GM12878 (cell line): ENCODE results near the gene HIP1. TPM values are rescaled to one million over a fixed set of nuclear protein-coding genes. Genes with fewer than 3 reads are reported as not detected.

ENCODE experiments used
- ATAC-seq: fragments of 200-7000 bp; cut with Tn5 transposase; 3 replicates; pipeline ENCODE4 v1.9.1; 2020; ENCODE audit warnings: mild to moderate bottlenecking, moderate library complexity
- BruUV-seq: library from RNA; stranded (reverse); fragments of 400-500 nt; replicated peaks from 2 replicates; lab custom pipeline; 2021; lab: Mats Ljungman, UMichigan
- CTCF ChIA-PET: fragments of 300-600 bp; sonication (Branson Sonifier 250); formaldehyde crosslinking; extraction: SDS; loops from one replicate; lab custom pipeline; 2021; ENCODE audit warnings: inconsistent platforms; lab: Yijun Ruan, JAX
- POLR2A ChIA-PET: fragments of 350-600 bp; formaldehyde crosslinking; extraction: SDS; loops from one replicate; lab custom pipeline; 2021; ENCODE audit warnings: inconsistent platforms; lab: Charles Lee
- RAD21 ChIA-PET: fragments of 300-600 bp; sonication (Branson Sonifier 250); formaldehyde crosslinking; loops from one replicate; lab custom pipeline; 2023; ENCODE audit warnings: antibody characterized with exemption; ENCODE audit not compliant: unreplicated experiment; lab: Charles Lee
- SMC1A ChIA-PET: fragments of 300-600 bp; sonication (Branson Sonifier 250); formaldehyde crosslinking; loops from one replicate; lab custom pipeline; 2023; ENCODE audit not compliant: unreplicated experiment, uncharacterized antibody; lab: Charles Lee
- DNase-seq: peaks from one replicate; pipeline ENCODE4 v3.0.0-alpha.2; 2011; ENCODE audit warnings: low read depth, low spot score
- FAIRE-seq: peaks from 3 replicates; lab custom pipeline; 2011; peaks lifted over from hg19 to GRCh38; lab: Jason Lieb, UNC
- H2AFZ ChIP-seq: 2 replicates; pipeline ENCODE4 v1.6.0; 2011; ENCODE audit warnings: low read depth, low read length, control low read depth; ENCODE audit not compliant: control insufficient read depth
- H3K27ac ChIP-seq: 2 replicates; pipeline ENCODE4 v1.5.1; 2011; ENCODE audit warnings: control low read depth; ENCODE audit not compliant: control insufficient read depth, insufficient read depth
- H3K27me3 ChIP-seq, 2 experiments: replicated peaks in 1 of 2; 2 replicates each; pipeline versions ENCODE4 v1.6.0 to v1.6.1; 2011; ENCODE audit warnings: low read length in 1 of 2; ENCODE audit not compliant: control insufficient read depth in 2 of 2, insufficient read depth in 2 of 2
- H3K36me3 ChIP-seq, 2 experiments: 2 replicates each; pipeline ENCODE4 v1.5.1; 2011; ENCODE audit warnings: low read length in 1 of 2; ENCODE audit not compliant: control insufficient read depth in 2 of 2, insufficient read depth in 2 of 2
- H3K4me1 ChIP-seq: 2 replicates; pipeline ENCODE4 v1.6.1; 2011; ENCODE audit warnings: mild to moderate bottlenecking, low read length, moderate library complexity, mixed read lengths; ENCODE audit not compliant: control insufficient read depth, insufficient read depth
- H3K4me2 ChIP-seq: 2 replicates; pipeline ENCODE4 v1.6.0; 2011; ENCODE audit warnings: control low read depth; ENCODE audit not compliant: control insufficient read depth, insufficient read depth
- H3K4me3 ChIP-seq: fragments of 200-600 bp; sonication (generic); 2 replicates; pipeline ENCODE4 v1.5.1; 2016
- H3K79me2 ChIP-seq: 2 replicates; pipeline ENCODE4 v1.6.0; 2011; ENCODE audit warnings: low read length; ENCODE audit not compliant: control insufficient read depth, insufficient read depth
- H3K9ac ChIP-seq: 2 replicates; pipeline ENCODE4 v1.8.0; 2011; ENCODE audit warnings: low read length, control low read depth, mixed read lengths; ENCODE audit not compliant: control insufficient read depth, insufficient read depth
- H3K9me3 ChIP-seq: replicated peaks from 3 replicates; pipeline ENCODE4 v1.5.1; 2011; ENCODE audit warnings: mild to moderate bottlenecking, low read length; ENCODE audit not compliant: control insufficient read depth, insufficient read depth
- H4K20me1 ChIP-seq: 2 replicates; pipeline ENCODE4 v1.6.0; 2011; ENCODE audit not compliant: control insufficient read depth, insufficient read depth
- ASH2L ChIP-seq: fragments of 300-600, 200-600 bp; sonication (generic); IDR thresholded peaks from 2 replicates; pipeline ENCODE4 v1.6.1; 2017; ENCODE audit warnings: low read depth, mild to moderate bottlenecking, borderline replicate concordance
- BMI1 ChIP-seq: fragments of 450-650 bp; IDR thresholded peaks from 2 replicates; pipeline ENCODE4 v1.6.1; 2016; ENCODE audit warnings: mild to moderate bottlenecking, moderate library complexity, borderline replicate concordance
- BRCA1 ChIP-seq: IDR thresholded peaks from 2 replicates; pipeline ENCODE4 v1.6.1; 2011; ENCODE audit warnings: low read depth, low read length, improper control_type of control experiment
- CHD2 ChIP-seq: IDR thresholded peaks from 2 replicates; pipeline ENCODE4 v1.6.1; 2011; ENCODE audit warnings: low read depth, low read length, improper control_type of control experiment, borderline replicate concordance
- CREM ChIP-seq: IDR thresholded peaks from 2 replicates; pipeline ENCODE4 v1.6.1; 2014; ENCODE audit warnings: antibody characterized with exemption, low read depth
- ESRRA ChIP-seq: IDR thresholded peaks from 2 replicates; pipeline ENCODE4 v1.6.1; 2012; ENCODE audit warnings: mild to moderate bottlenecking, low read length, improper control_type of control experiment
- EZH2 ChIP-seq: IDR thresholded peaks from 2 replicates; pipeline ENCODE4 v1.6.1; 2012; ENCODE audit warnings: low read depth, mild to moderate bottlenecking, control low read depth, inconsistent platforms, low read length, borderline replicate concordance; ENCODE audit not compliant: control insufficient read depth
- FOS ChIP-seq: IDR thresholded peaks from 3 replicates; pipeline ENCODE4 v1.6.1; 2011; ENCODE audit warnings: borderline replicate concordance; ENCODE audit not compliant: insufficient read length; ENCODE audit errors: extremely low read depth
- FOXM1 ChIP-seq: IDR thresholded peaks from 2 replicates; pipeline ENCODE4 v1.6.1; 2012; ENCODE audit warnings: low read depth, mild to moderate bottlenecking, inconsistent platforms, low read length, moderate library complexity
- IKZF1 ChIP-seq: fragments of 450-650 bp; conservative IDR thresholded peaks from 2 replicates; pipeline ENCODE4 v1.6.1; 2017; ENCODE audit warnings: antibody characterized with exemption, mild to moderate bottlenecking
- MTA3 ChIP-seq: IDR thresholded peaks from 2 replicates; pipeline ENCODE4 v1.6.1; 2012; ENCODE audit warnings: low read length, inconsistent platforms, borderline replicate concordance
- NFIC ChIP-seq: IDR thresholded peaks from 2 replicates; pipeline ENCODE4 v1.6.1; 2012; ENCODE audit warnings: low read depth, mild to moderate bottlenecking, inconsistent platforms, low read length, moderate library complexity
- RAD51 ChIP-seq: fragments of 450-650 bp; IDR thresholded peaks from 2 replicates; pipeline ENCODE4 v1.6.1; 2016; ENCODE audit warnings: moderate library complexity, mild to moderate bottlenecking, inconsistent platforms
- RELA ChIP-seq: fragments of 450-650 bp; IDR thresholded peaks from 2 replicates; pipeline ENCODE4 v1.8.0; 2014; ENCODE audit warnings: borderline replicate concordance; ENCODE audit not compliant: partially characterized antibody
- STAT1 ChIP-seq: fragments of 450-650 bp; conservative IDR thresholded peaks from 2 replicates; pipeline ENCODE4 v1.6.1; 2014; ENCODE audit warnings: antibody characterized with exemption, mild to moderate bottlenecking
- TARDBP ChIP-seq: IDR thresholded peaks from 2 replicates; pipeline ENCODE4 v1.6.1; 2016; ENCODE audit warnings: borderline replicate concordance
- WGBS: methylation state at CpG from one replicate; pipeline ENCODE4 v1.1.6; 2016; ENCODE audit warnings: low lambda C conversion rate; ENCODE audit not compliant: insufficient replicate concordance, insufficient coverage; ENCODE audit errors: missing lambda C conversion rate; 5-methylcytosine and 5-hydroxymethylcytosine counted together
- in situ Hi-C: fragments of 300-500 bp; cut with MboI; formaldehyde crosslinking; loops from 9 replicates; pipeline ENCODE4 v1.14.3; 2018; ENCODE audit warnings: mixed read lengths
- intact Hi-C: fragments of 100-400 bp; cut with micrococcal nuclease; formaldehyde crosslinking; loops from one replicate; pipeline ENCODE4 v1.14.2; 2022; ENCODE audit not compliant: unreplicated experiment
- polyA plus RNA-seq, 11 experiments: library from polyadenylated mRNA; depleted of rRNA in 4 of 11; unstranded in 6 of 11; stranded (reverse) in 5 of 11; fragments of >200 nt; fragmentation: Nextera tagmentation in 4 of 11; fragmentation: Illumina TruSeq in 1 of 11; extraction: Ambion mirVana in 4 of 11; extraction: Trizol in 1 of 11; gene quantifications; 1 replicate in 1 of 11; 2 replicates in 10 of 11; pipeline versions ENCODE4 v1.2.1 to v1.2.3, GENCODE V29; 2011 to 2016; ENCODE audit warnings: inconsistent platforms in 2 of 11, missing spikeins in 2 of 11, low read depth in 1 of 11
- total RNA-seq, 4 experiments: library from RNA; depleted of rRNA in 3 of 4; stranded (reverse); fragments of >200 nt in 3 of 4; fragmentation: Illumina TruSeq in 1 of 4; extraction: Trizol in 1 of 4; gene quantifications; 2 replicates each; pipeline versions ENCODE4 v1.2.1 to v1.2.3, GENCODE V29; 2013 to 2021
- TF ChIP-seq, protein P1 (sequence below): fragments of 450-650 bp; IDR thresholded peaks from 2 replicates; pipeline ENCODE4 v1.6.1; 2017; ENCODE audit warnings: antibody characterized with exemption, mild to moderate bottlenecking, moderate library complexity
- TF ChIP-seq, protein P2 (sequence below): fragments of 450-650 bp; formaldehyde crosslinking; IDR thresholded peaks from 2 replicates; pipeline ENCODE4 v1.4.0; 2022; ENCODE audit warnings: mild to moderate bottlenecking, moderate library complexity

HIP1 gene
- total and polyA plus RNA-seq, 10 of the 15 experiments (the other 5 are each of a cell fraction or from before 2014, with no cell fraction given): 1.2 to 9.7 (median 3.2) TPM

DNA sequence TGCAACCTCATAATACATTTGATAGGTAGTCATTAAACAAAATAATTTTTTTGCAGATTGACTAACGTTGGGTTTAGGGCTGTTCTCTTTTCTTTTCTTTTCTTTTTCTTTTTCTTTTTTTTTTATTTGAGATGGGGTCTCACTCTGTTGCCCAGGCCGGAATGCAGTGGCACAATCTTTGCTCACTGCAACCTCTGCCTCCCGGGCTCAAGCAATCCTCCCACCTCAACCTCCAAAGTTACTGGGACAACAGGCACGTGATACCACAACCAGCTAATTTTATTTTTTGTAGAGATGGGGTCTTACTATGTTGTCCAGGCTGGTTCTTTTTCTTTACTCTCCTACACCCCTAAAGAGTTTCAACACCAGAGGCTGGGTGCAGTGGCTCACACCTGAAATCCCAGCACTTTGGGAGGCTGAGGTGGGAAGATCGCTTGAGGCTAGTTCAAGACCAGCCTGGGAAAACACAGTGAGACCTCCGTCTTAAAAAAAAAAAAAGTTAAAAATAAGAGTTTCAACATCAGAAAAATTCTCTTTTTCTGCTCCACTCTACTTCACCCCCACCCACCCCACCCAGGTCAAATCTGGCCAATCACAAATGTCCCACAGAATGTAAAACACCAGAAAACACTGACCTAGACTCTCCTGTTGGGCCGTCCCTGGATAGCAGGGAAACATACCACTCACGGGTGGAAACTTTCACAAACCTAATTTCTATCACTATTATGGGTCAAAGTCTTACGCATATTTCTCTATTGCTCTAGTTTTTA lies 3.0 kb downstream of the HIP1 start:
- Histone ChIP-seq H3K4me1 (peaks cover 11% of the 10 kb centered on the region), H3K9ac (no peak overlapping the region), H3K9me3 (no peaks in the 10 kb centered on the region), H2AFZ (no peak overlapping the region), H3K27ac (no peak overlapping the region), H3K79me2 (no peaks in the 10 kb centered on the region), H3K27me3 (no peaks in the 10 kb centered on the region), H4K20me1 (no peaks in the 10 kb centered on the region), H3K4me3 (no peak overlapping the region), H3K4me2 (no peak overlapping the region), H3K36me3 (no peaks in the 10 kb centered on the region)
- ATAC-seq: no peak
- in situ Hi-C loops: no loop called here
- CTCF ChIA-PET: interaction anchor here (0.6 kb wide), 1 partner anchor 92 kb away, joined by 3 read pairs; no protein-coding TSS in a partner anchor
- DNase-seq: no peak
- TF ChIP-seq RAD51 (no peak), MTA3 (no peak), BMI1 (no peak), EZH2 (no peak), BRCA1 (no peak), IKZF1 (no peak), STAT1 (no peak), CHD2 (no peak), NFIC (no peak), FOS (no peak), ASH2L (no peak), CREM (no peak), RELA (no peak), ESRRA (no peak), TARDBP (no peak), FOXM1 (no peak)
- TF ChIP-seq, protein P1, sequence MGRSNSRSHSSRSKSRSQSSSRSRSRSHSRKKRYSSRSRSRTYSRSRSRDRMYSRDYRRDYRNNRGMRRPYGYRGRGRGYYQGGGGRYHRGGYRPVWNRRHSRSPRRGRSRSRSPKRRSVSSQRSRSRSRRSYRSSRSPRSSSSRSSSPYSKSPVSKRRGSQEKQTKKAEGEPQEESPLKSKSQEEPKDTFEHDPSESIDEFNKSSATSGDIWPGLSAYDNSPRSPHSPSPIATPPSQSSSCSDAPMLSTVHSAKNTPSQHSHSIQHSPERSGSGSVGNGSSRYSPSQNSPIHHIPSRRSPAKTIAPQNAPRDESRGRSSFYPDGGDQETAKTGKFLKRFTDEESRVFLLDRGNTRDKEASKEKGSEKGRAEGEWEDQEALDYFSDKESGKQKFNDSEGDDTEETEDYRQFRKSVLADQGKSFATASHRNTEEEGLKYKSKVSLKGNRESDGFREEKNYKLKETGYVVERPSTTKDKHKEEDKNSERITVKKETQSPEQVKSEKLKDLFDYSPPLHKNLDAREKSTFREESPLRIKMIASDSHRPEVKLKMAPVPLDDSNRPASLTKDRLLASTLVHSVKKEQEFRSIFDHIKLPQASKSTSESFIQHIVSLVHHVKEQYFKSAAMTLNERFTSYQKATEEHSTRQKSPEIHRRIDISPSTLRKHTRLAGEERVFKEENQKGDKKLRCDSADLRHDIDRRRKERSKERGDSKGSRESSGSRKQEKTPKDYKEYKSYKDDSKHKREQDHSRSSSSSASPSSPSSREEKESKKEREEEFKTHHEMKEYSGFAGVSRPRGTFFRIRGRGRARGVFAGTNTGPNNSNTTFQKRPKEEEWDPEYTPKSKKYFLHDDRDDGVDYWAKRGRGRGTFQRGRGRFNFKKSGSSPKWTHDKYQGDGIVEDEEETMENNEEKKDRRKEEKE: no peak
- TF ChIP-seq, protein P2, sequence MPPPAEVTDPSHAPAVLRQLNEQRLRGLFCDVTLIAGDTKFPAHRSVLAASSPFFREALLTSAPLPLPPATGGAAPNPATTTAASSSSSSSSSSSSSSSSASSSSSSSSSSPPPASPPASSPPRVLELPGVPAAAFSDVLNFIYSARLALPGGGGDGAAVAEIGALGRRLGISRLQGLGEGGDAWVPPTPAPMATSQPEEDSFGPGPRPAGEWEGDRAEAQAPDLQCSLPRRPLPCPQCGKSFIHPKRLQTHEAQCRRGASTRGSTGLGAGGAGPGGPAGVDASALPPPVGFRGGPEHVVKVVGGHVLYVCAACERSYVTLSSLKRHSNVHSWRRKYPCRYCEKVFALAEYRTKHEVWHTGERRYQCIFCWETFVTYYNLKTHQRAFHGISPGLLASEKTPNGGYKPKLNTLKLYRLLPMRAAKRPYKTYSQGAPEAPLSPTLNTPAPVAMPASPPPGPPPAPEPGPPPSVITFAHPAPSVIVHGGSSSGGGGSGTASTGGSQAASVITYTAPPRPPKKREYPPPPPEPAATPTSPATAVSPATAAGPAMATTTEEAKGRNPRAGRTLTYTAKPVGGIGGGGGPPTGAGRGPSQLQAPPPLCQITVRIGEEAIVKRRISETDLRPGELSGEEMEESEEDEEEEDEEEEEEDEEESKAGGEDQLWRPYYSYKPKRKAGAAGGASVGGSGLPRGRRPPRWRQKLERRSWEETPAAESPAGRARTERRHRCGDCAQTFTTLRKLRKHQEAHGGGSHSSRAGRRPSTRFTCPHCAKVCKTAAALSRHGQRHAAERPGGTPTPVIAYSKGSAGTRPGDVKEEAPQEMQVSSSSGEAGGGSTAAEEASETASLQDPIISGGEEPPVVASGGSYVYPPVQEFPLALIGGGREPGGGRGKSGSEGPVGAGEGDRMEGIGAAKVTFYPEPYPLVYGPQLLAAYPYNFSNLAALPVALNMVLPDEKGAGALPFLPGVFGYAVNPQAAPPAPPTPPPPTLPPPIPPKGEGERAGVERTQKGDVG (CRISPR knock-in tag): no peak
- POLR2A ChIA-PET: interaction anchor here (0.5 kb wide), 1 partner anchor 508 kb away, joined by 5 read pairs; no protein-coding TSS in a partner anchor
- BruUV-seq: no TSS peak
- intact Hi-C loops: no loop called here
- FAIRE-seq: no peak
- 79% methylated on average over 9 of the region's 9 CpGs for WGBS
- SMC1A ChIA-PET: no interaction called here
- RAD21 ChIA-PET: no interaction called here
